Adrenal gland (tissue), 12 donors: ENCODE results near the gene NONO. TPM values are rescaled to one million over a fixed set of nuclear protein-coding genes. Genes with fewer than 3 reads are reported as not detected.

Experiments used
- DNase-seq, 7 donors: peaks; one replicate each; pipeline ENCODE4 v3.0.0-alpha.2; 2019 to 2020
- H3K27ac ChIP-seq, 5 donors: fragments of 200-600 bp; sonication (generic) in 4 of 5; 1 replicate in 3 of 5; 2 replicates in 2 of 5; pipeline versions ENCODE4 v1.5.1 to v1.8.0; 2016 to 2020; ENCODE audit warnings: mild to moderate bottlenecking in 1 of 5
- H3K27me3 ChIP-seq: fragments of 200-600 bp; 2 replicates; pipeline ENCODE4 v1.8.0; 2021
- H3K36me3 ChIP-seq, 2 donors: fragments of 200-600 bp; replicated peaks in 1 of 2; 1 replicate in 1 of 2; 2 replicates in 1 of 2; pipeline versions ENCODE4 v1.5.1 to v1.8.0; 2018 to 2022
- H3K4me1 ChIP-seq, 2 donors: fragments of 200-600 bp; replicated peaks in 1 of 2; 1 replicate in 1 of 2; 2 replicates in 1 of 2; pipeline versions ENCODE4 v1.5.1 to v1.8.0; 2018 to 2021
- H3K4me3 ChIP-seq, 4 donors: fragments of 200-600 bp; sonication (generic) in 3 of 4; one replicate each; pipeline ENCODE4 v1.5.1; 2016 to 2018
- H3K9me3 ChIP-seq, 3 donors: fragments of 200-600 bp; sonication (generic) in 1 of 3; replicated peaks in 1 of 3; 1 replicate in 2 of 3; 2 replicates in 1 of 3; pipeline versions ENCODE4 v1.5.1 to v1.8.0; 2016 to 2021
- CTCF ChIP-seq, 6 experiments: fragments of 450-650 bp in 4 of 6; fragments of 200-600 bp in 2 of 6; sonication (generic) in 1 of 6; IDR thresholded peaks; 1 replicate in 5 of 6; 2 replicates in 1 of 6; pipeline versions ENCODE4 v1.5.1 to v1.8.0; 2016 to 2021; ENCODE audit warnings: antibody characterized with exemption in 6 of 6, mild to moderate bottlenecking in 2 of 6, moderate library complexity in 1 of 6
- POLR2A ChIP-seq, 2 donors: fragments of 450-650 bp; IDR thresholded peaks; one replicate each; pipeline ENCODE4 v1.6.1; 2017; ENCODE audit warnings: antibody characterized with exemption in 2 of 2, mild to moderate bottlenecking in 2 of 2, moderate library complexity in 1 of 2
- WGBS, 4 donors: extraction: QIAGEN DNeasy Blood & Tissue Kit in 2 of 4; methylation state at CpG; one replicate each; pipeline versions ENCODE4 v1.1.5 to v1.1.7; 2013 to 2017; 5-methylcytosine and 5-hydroxymethylcytosine counted together
- intact Hi-C, 2 donors: fragments of 100-400 bp; cut with DNase I; formaldehyde crosslinking; loops; one replicate each; pipeline versions ENCODE4 v1.14.1 to v1.15.0; 2022 to 2023
- polyA plus RNA-seq, 3 donors: library from polyadenylated mRNA; stranded (reverse); fragments of 200-250 nt in 2 of 3; fragments of 350-450 nt in 1 of 3; fragmentation: Illumina TruSeq in 1 of 3; extraction: RNeasy Lipid Tissue Mini Kit (QIAGEN cat#74804) in 1 of 3; gene quantifications; one replicate each; pipeline ENCODE4 v1.2.3, GENCODE V29; 2013 to 2014
- total RNA-seq, 9 donors: library from RNA; depleted of rRNA in 4 of 9; stranded (reverse); fragments of >200 nt in 4 of 9; fragments of 120-200 nt in 1 of 9; fragmentation: NEBNext Ultra II Directional in 1 of 9; extraction: Animal tissue kit (Norgen Biotek cat#: 25700) in 1 of 9; gene quantifications; one replicate each; pipeline versions ENCODE4 v1.1.0 to v1.2.4, GENCODE V29; 2013 to 2023
- donor health status: healthy with polysubstance abuse.
- donor health status: Bipolar disorder and iron deficiency.
- donor health status: DM: yes; HTN: yes; CAD: no.
- donor health status: DM: no; HTN: no; CAD: no.
- donor health status: DM: no; HTN: no; CAD: no.
- donor health status: DM: yes; HTN: yes; CAD: no.

Gene NONO
- total and polyA plus RNA-seq, 12 donors = 140 to 524 (median 320) TPM

- H3K36me3 ChIP-seq = peaks cover 0 to 43% of the 10 kb centered on the region in 2 donors
- no peaks in the 10 kb centered on the region for H3K27me3 ChIP-seq
- H3K4me1 ChIP-seq = no peaks in the 10 kb centered on the region
- intact Hi-C loops = no loop called here
- H3K27ac ChIP-seq = no peak overlapping the region
- no peak overlapping the region for H3K4me3 ChIP-seq
- TF ChIP-seq POLR2A (IDR thresholded peaks at IDR 0.05) (no peak), CTCF (IDR thresholded peaks at IDR 0.05) (no peak)
- 82 to 97% (median 84%) methylated on average over 3 of the region's 3 CpGs for WGBS, 4 donors
- H3K9me3 ChIP-seq = no peaks in the 10 kb centered on the region
- no peak for DNase-seq
Observed at GRCh38 chrX:71239781-71240180, 43.7 kb upstream of the NONO start.

- WGBS, 4 donors = 78 to 79% (median 79%) methylated on average over 5 to 6 of the region's 6 CpGs; no CpG with 5 or more reads in 1 of the 4 donors
- TF ChIP-seq CTCF (IDR thresholded peaks at IDR 0.05) (no peak), POLR2A (IDR thresholded peaks at IDR 0.05) (no peak)
- H3K4me3 ChIP-seq = no peak overlapping the region
- H3K27me3 ChIP-seq = no peaks in the 10 kb centered on the region
- H3K4me1 ChIP-seq = no peaks in the 10 kb centered on the region
- no peak for DNase-seq
- intact Hi-C loops = no loop called here
- peaks cover 0 to 57% of the 10 kb centered on the region in 2 donors for H3K36me3 ChIP-seq
- H3K9me3 ChIP-seq = no peaks in the 10 kb centered on the region
- H3K27ac ChIP-seq = no peak overlapping the region
Observed at GRCh38 chrX:71241301-71241700, 42.1 kb upstream of the NONO start.

GRCh38 chrX:71244359-71245128, 38.9 kb upstream of the NONO start:
- H3K4me1 ChIP-seq = no peaks in the 10 kb centered on the region
- WGBS, 4 donors = 83 to 96% (median 89%) methylated on average over 8 to 9 of the region's 9 CpGs
- TF ChIP-seq POLR2A (IDR thresholded peaks at IDR 0.05) = no peak
- no peak for TF ChIP-seq CTCF (IDR thresholded peaks at IDR 0.05)
- H3K27me3 ChIP-seq = no peaks in the 10 kb centered on the region
- H3K4me3 ChIP-seq = no peak overlapping the region
- H3K36me3 ChIP-seq = peaks cover 0 to 89% of the 10 kb centered on the region in 2 donors
- DNase-seq = no peak
- H3K9me3 ChIP-seq = no peaks in the 10 kb centered on the region
- no peak overlapping the region for H3K27ac ChIP-seq
- intact Hi-C loops = no loop called here

- Histone ChIP-seq H3K9me3 (no peaks in the 10 kb centered on the region), H3K4me3 (no peak overlapping the region), H3K4me1 (no peaks in the 10 kb centered on the region), H3K27ac (peak overlapping the region in 1 of 5 donors; percentile 22), H3K27me3 (no peaks in the 10 kb centered on the region), H3K36me3 (peaks cover 0 to 94% of the 10 kb centered on the region in 2 donors)
- intact Hi-C loops = no loop called here
- DNase-seq = peak in 4 of 7 donors; percentile 27 to 49 (median 32)
- TF ChIP-seq CTCF (IDR thresholded peaks at IDR 0.05) (no peak), POLR2A (IDR thresholded peaks at IDR 0.05) (no peak)
- 48 to 60% (median 51%) methylated on average over 1 to 2 of the region's 2 CpGs for WGBS, 4 donors
Observed at GRCh38 chrX:71245159-71245558, 38.3 kb upstream of the NONO start.
